Right lobe of liver (tissue), 6 donors: ENCODE measurements around the gene TRDMT1. TPM values are rescaled to one million over a fixed set of nuclear protein-coding genes. Genes with fewer than 3 reads are reported as not detected.

Experiments used
- ATAC-seq, 4 donors: fragments of 200-7000 bp; cut with Tn5 transposase; one replicate each; pipeline ENCODE4 v1.9.1; 2020; ENCODE audit warnings: mild to moderate bottlenecking in 4 of 4, moderate library complexity in 4 of 4
- DNase-seq, 3 donors: peaks; one replicate each; pipeline ENCODE4 v3.0.0-alpha.2; 2020
- H3K27ac ChIP-seq, 3 donors: fragments of 200-600 bp; one replicate each; pipeline ENCODE4 v1.8.0; 2022
- H3K27me3 ChIP-seq, 2 donors: fragments of 200-600 bp; one replicate each; pipeline ENCODE4 v1.8.0; 2022
- H3K36me3 ChIP-seq, 4 donors: fragments of 200-600 bp; sonication (generic) in 1 of 4; one replicate each; pipeline versions ENCODE4 v1.5.1 to v1.8.0; 2017 to 2022; ENCODE audit warnings: control low read depth in 1 of 4
- H3K4me1 ChIP-seq, 4 donors: fragments of 200-600 bp; sonication (generic) in 1 of 4; one replicate each; pipeline versions ENCODE4 v1.5.1 to v1.8.0; 2017 to 2022; ENCODE audit warnings: control low read depth in 1 of 4
- H3K4me3 ChIP-seq, 3 donors: fragments of 200-600 bp; one replicate each; pipeline ENCODE4 v1.8.0; 2022
- H3K9me3 ChIP-seq, 4 donors: fragments of 200-600 bp; sonication (generic) in 1 of 4; one replicate each; pipeline versions ENCODE4 v1.5.1 to v1.8.0; 2017 to 2022; ENCODE audit warnings: control low read depth in 1 of 4
- CTCF ChIP-seq, 4 donors: fragments of 200-600 bp in 3 of 4; fragments of 450-650 bp in 1 of 4; IDR thresholded peaks; one replicate each; pipeline versions ENCODE4 v1.5.1 to v1.8.0; 2016 to 2022; ENCODE audit warnings: antibody characterized with exemption in 4 of 4, mild to moderate bottlenecking in 2 of 4
- POLR2A ChIP-seq: fragments of 450-650 bp; IDR thresholded peaks from one replicate; pipeline ENCODE4 v1.6.1; 2017; ENCODE audit warnings: antibody characterized with exemption, mild to moderate bottlenecking
- WGBS: methylation state at CpG from one replicate; pipeline ENCODE4 v1.1.6; 2018; ENCODE audit warnings: low coverage, low lambda C conversion rate; ENCODE audit not compliant: insufficient coverage; ENCODE audit errors: missing lambda C conversion rate; 5-methylcytosine and 5-hydroxymethylcytosine counted together
- intact Hi-C, 2 donors: fragments of 100-400 bp; cut with DNase I; formaldehyde crosslinking; loops; one replicate each; pipeline versions ENCODE4 v1.11.2 to v1.14.1; 2022
- total RNA-seq, 6 experiments: library from RNA; depleted of rRNA in 2 of 6; stranded (reverse); fragments of >200 nt in 2 of 6; fragmentation: NEBNext Ultra II Directional in 3 of 6; extraction: Animal tissue kit (Norgen Biotek cat#: 25700) in 3 of 6; gene quantifications; one replicate each; pipeline versions ENCODE4 v1.1.0 to v1.2.4, GENCODE V29; 2016 to 2023
- donor health status: DM: no; HTN: yes; CAD: no.
- donor health status: DM: no; HTN: no; CAD: no.
- donor health status: DM: no; HTN: no; CAD: no.
- donor health status: DM: no; HTN: yes; CAD: no.
- donor health status: DM: no; HTN: yes; CAD: no.

TRDMT1 gene
- total RNA-seq, 6 experiments from 2014 or later = 0.79 to 2.9 (median 1.6) TPM

- DNase-seq (no peak), ATAC-seq (no peak)
- 42% methylated on average over 3 of the region's 3 CpGs for WGBS
- H3K9me3 ChIP-seq = no peaks in the 10 kb centered on the region
- H3K36me3 ChIP-seq = peaks cover 0 to 37% (median 0%) of the 10 kb centered on the region in 4 donors
- H3K4me3 ChIP-seq = no peak overlapping the region
- H3K4me1 ChIP-seq = peaks cover 0 to 10% (median 0%) of the 10 kb centered on the region in 4 donors
- peaks cover 0 to 11% of the 10 kb centered on the region in 2 donors for H3K27me3 ChIP-seq
- no peak overlapping the region for H3K27ac ChIP-seq
- TF ChIP-seq CTCF (IDR thresholded peaks at IDR 0.05) = no peak
- no peak for TF ChIP-seq POLR2A
- intact Hi-C loops = no loop called here
Measured at GRCh38 chr10:17232276-17232960, 30.9 kb upstream of the TRDMT1 start.

- intact Hi-C loops = no loop called here
- 48% methylated on average over 1 of the region's 1 CpG for WGBS
- Histone ChIP-seq H3K9me3 (no peaks in the 10 kb centered on the region), H3K36me3 (peaks cover 0 to 37% (median 0%) of the 10 kb centered on the region in 4 donors), H3K27ac (no peak overlapping the region), H3K27me3 (peaks cover 0 to 11% of the 10 kb centered on the region in 2 donors), H3K4me1 (peaks cover 0 to 10% (median 0%) of the 10 kb centered on the region in 4 donors), H3K4me3 (peak overlapping the region in 1 of 3 donors; percentile 55)
- ATAC-seq = no peak
- no peak for TF ChIP-seq CTCF (IDR thresholded peaks at IDR 0.05)
- TF ChIP-seq POLR2A = no peak
- no peak for DNase-seq
Measured at GRCh38 chr10:17231788-17232187, 30.3 kb upstream of the TRDMT1 start.

GRCh38 chr10:17229967-17230682, 28.7 kb upstream of the TRDMT1 start:
- ATAC-seq = peak; percentile 51 to 74 (median 65)
- Histone ChIP-seq H3K9me3 (no peaks in the 10 kb centered on the region), H3K27me3 (peaks cover 0 to 11% of the 10 kb centered on the region in 2 donors), H3K4me3 (peak overlapping the region; percentile 51 to 60 (median 55)), H3K27ac (peak overlapping the region; percentile 63 to 96 (median 80)), H3K4me1 (peaks cover 0 to 10% (median 0%) of the 10 kb centered on the region in 4 donors), H3K36me3 (peaks cover 0 to 26% (median 0%) of the 10 kb centered on the region in 4 donors)
- peak; percentile 75 to 84 (median 76) for DNase-seq
- WGBS = 0% methylated on average over 15 of the region's 43 CpGs
- no peak for TF ChIP-seq CTCF (IDR thresholded peaks at IDR 0.05)
- peak; percentile 36 for TF ChIP-seq POLR2A
- intact Hi-C loops = no loop called here

- Histone ChIP-seq H3K36me3 (peaks cover 0 to 21% (median 0%) of the 10 kb centered on the region in 4 donors), H3K4me3 (peak overlapping the region; percentile 51 to 60 (median 55)), H3K27ac (peak overlapping the region; percentile 63 to 96 (median 80)), H3K4me1 (peaks cover 0 to 10% (median 0%) of the 10 kb centered on the region in 4 donors), H3K9me3 (no peaks in the 10 kb centered on the region), H3K27me3 (peaks cover 0 to 11% of the 10 kb centered on the region in 2 donors)
- WGBS = 1% methylated on average over 14 of the region's 21 CpGs
- intact Hi-C loops = no loop called here
- no peak for ATAC-seq
- no peak for TF ChIP-seq CTCF (IDR thresholded peaks at IDR 0.05)
- TF ChIP-seq POLR2A = no peak
- no peak for DNase-seq
Measured at GRCh38 chr10:17229717-17229966, 28.2 kb upstream of the TRDMT1 start.
